ENCODE measurements around the gene KRT6C. TPM values are rescaled to one million over a fixed set of nuclear protein-coding genes. Genes with fewer than 3 reads are reported as not detected.
"Not testable (repeated sequence)": the region's sequence is repeated elsewhere in the genome, so short reads cannot be mapped to it uniquely, and the experiment has no call there.

Gene KRT6C
- total RNA-seq, 1 donor: not detected

GRCh38 chr12:52491495-52491894, 17.9 kb upstream of the KRT6C start:
- not testable (repeated sequence) for H3K27me3 ChIP-seq (ENCODE audit: insufficient read depth, low read length); H3K9me3 ChIP-seq (ENCODE audit: low read depth, low read length); H3K4me3 ChIP-seq (ENCODE audit: low read length); H3K4me1 ChIP-seq (ENCODE audit: insufficient read depth, low read length)

- Histone ChIP-seq H3K4me1 (ENCODE audit: insufficient read depth, low read length) (no peaks in the 10 kb centered on the region), H3K27me3 (ENCODE audit: insufficient read depth, low read length) (peaks cover 10% of the 10 kb centered on the region), H3K9me3 (ENCODE audit: low read depth, low read length) (peaks cover 12% of the 10 kb centered on the region), H3K4me3 (ENCODE audit: low read length) (no peak overlapping the region)
These were observed 15.1 kb upstream of the KRT6C start for GRCh38 chr12:52488736-52489135.

GRCh38 chr12:52487744-52488443, 14.3 kb upstream of the KRT6C start:
- peaks cover 19% of the 10 kb centered on the region for H3K27me3 ChIP-seq (ENCODE audit: insufficient read depth, low read length)
- peaks cover 12% of the 10 kb centered on the region for H3K9me3 ChIP-seq (ENCODE audit: low read depth, low read length)
- H3K4me3 ChIP-seq (ENCODE audit: low read length); H3K4me1 ChIP-seq (ENCODE audit: insufficient read depth, low read length): not testable (repeated sequence)

GRCh38 chr12:52487211-52487610, 13.6 kb upstream of the KRT6C start:
- peaks cover 21% of the 10 kb centered on the region for H3K27me3 ChIP-seq (ENCODE audit: insufficient read depth, low read length)
- H3K4me3 ChIP-seq (ENCODE audit: low read length): no peak overlapping the region
- H3K4me1 ChIP-seq (ENCODE audit: insufficient read depth, low read length): no peaks in the 10 kb centered on the region
- peaks cover 12% of the 10 kb centered on the region for H3K9me3 ChIP-seq (ENCODE audit: low read depth, low read length)

GRCh38 chr12:52486166-52487105, 12.8 kb upstream of the KRT6C start:
- H3K4me1 ChIP-seq (ENCODE audit: insufficient read depth, low read length): no peaks in the 10 kb centered on the region
- no peak overlapping the region for H3K4me3 ChIP-seq (ENCODE audit: low read length)
- peaks cover 21% of the 10 kb centered on the region for H3K27me3 ChIP-seq (ENCODE audit: insufficient read depth, low read length)
- peaks cover 12% of the 10 kb centered on the region for H3K9me3 ChIP-seq (ENCODE audit: low read depth, low read length)

- Histone ChIP-seq H3K9me3 (ENCODE audit: low read depth, low read length) (peaks cover 8% of the 10 kb centered on the region), H3K4me1 (ENCODE audit: insufficient read depth, low read length) (no peaks in the 10 kb centered on the region), H3K4me3 (ENCODE audit: low read length) (no peak overlapping the region), H3K27me3 (ENCODE audit: insufficient read depth, low read length) (peaks cover 24% of the 10 kb centered on the region)
These were observed 6.5 kb upstream of the KRT6C start for GRCh38 chr12:52480073-52480472.

- Histone ChIP-seq H3K27me3 (ENCODE audit: insufficient read depth, low read length) (peaks cover 3% of the 10 kb centered on the region), H3K4me1 (ENCODE audit: insufficient read depth, low read length) (no peaks in the 10 kb centered on the region), H3K9me3 (ENCODE audit: low read depth, low read length) (no peaks in the 10 kb centered on the region), H3K4me3 (ENCODE audit: low read length) (no peak overlapping the region)
These were observed 4.0 kb upstream of the KRT6C start for GRCh38 chr12:52477651-52478050.

- no peaks in the 10 kb centered on the region for H3K9me3 ChIP-seq (ENCODE audit: low read depth, low read length)
- no peaks in the 10 kb centered on the region for H3K27me3 ChIP-seq (ENCODE audit: insufficient read depth, low read length)
- no peak overlapping the region for H3K4me3 ChIP-seq (ENCODE audit: low read length)
- no peaks in the 10 kb centered on the region for H3K4me1 ChIP-seq (ENCODE audit: insufficient read depth, low read length)
These were observed 607 bp upstream of the KRT6C start for GRCh38 chr12:52474212-52474611.

GRCh38 chr12:52469853-52470252, 3.8 kb downstream of the KRT6C start:
- H3K4me1 ChIP-seq (ENCODE audit: insufficient read depth, low read length): no peaks in the 10 kb centered on the region
- H3K27me3 ChIP-seq (ENCODE audit: insufficient read depth, low read length): no peaks in the 10 kb centered on the region
- H3K9me3 ChIP-seq (ENCODE audit: low read depth, low read length): no peaks in the 10 kb centered on the region
- H3K4me3 ChIP-seq (ENCODE audit: low read length): no peak overlapping the region

GRCh38 chr12:52464897-52465296, 8.7 kb downstream of the KRT6C start:
- Histone ChIP-seq H3K4me3 (ENCODE audit: low read length) (no peak overlapping the region), H3K27me3 (ENCODE audit: insufficient read depth, low read length) (peaks cover 12% of the 10 kb centered on the region), H3K9me3 (ENCODE audit: low read depth, low read length) (no peaks in the 10 kb centered on the region), H3K4me1 (ENCODE audit: insufficient read depth, low read length) (no peaks in the 10 kb centered on the region)

GRCh38 chr12:52461693-52462092, 11.9 kb downstream of the KRT6C start:
- no peaks in the 10 kb centered on the region for H3K4me1 ChIP-seq (ENCODE audit: insufficient read depth, low read length)
- no peaks in the 10 kb centered on the region for H3K9me3 ChIP-seq (ENCODE audit: low read depth, low read length)
- no peak overlapping the region for H3K4me3 ChIP-seq (ENCODE audit: low read length)
- peaks cover 17% of the 10 kb centered on the region for H3K27me3 ChIP-seq (ENCODE audit: insufficient read depth, low read length)

GRCh38 chr12:52458861-52459260, 14.7 kb downstream of the KRT6C start:
- no peaks in the 10 kb centered on the region for H3K9me3 ChIP-seq (ENCODE audit: low read depth, low read length)

GRCh38 chr12:52455821-52456220, 17.8 kb downstream of the KRT6C start:
- Histone ChIP-seq H3K9me3 (ENCODE audit: low read depth, low read length) (no peaks in the 10 kb centered on the region), H3K27me3 (ENCODE audit: insufficient read depth, low read length) (peaks cover 9% of the 10 kb centered on the region)

More at GRCh38 chr12:52458861-52459260, 14.7 kb downstream of the KRT6C start:
- Histone ChIP-seq H3K4me3 (ENCODE audit: low read length) (no peak overlapping the region), H3K4me1 (ENCODE audit: insufficient read depth, low read length) (no peaks in the 10 kb centered on the region), H3K27me3 (ENCODE audit: insufficient read depth, low read length) (peaks cover 15% of the 10 kb centered on the region)

GRCh38 chr12:52454411-52455201, 19.0 kb downstream of the KRT6C start:
- no peaks in the 10 kb centered on the region for H3K4me1 ChIP-seq (ENCODE audit: insufficient read depth, low read length)
- peaks cover 3% of the 10 kb centered on the region for H3K27me3 ChIP-seq (ENCODE audit: insufficient read depth, low read length)
- no peaks in the 10 kb centered on the region for H3K9me3 ChIP-seq (ENCODE audit: low read depth, low read length)
- H3K4me3 ChIP-seq (ENCODE audit: low read length): no peak overlapping the region

More at GRCh38 chr12:52455821-52456220, 17.8 kb downstream of the KRT6C start:
- Histone ChIP-seq H3K4me1 (ENCODE audit: insufficient read depth, low read length) (no peaks in the 10 kb centered on the region), H3K4me3 (ENCODE audit: low read length) (no peak overlapping the region)

GRCh38 chr12:52452101-52452500, 21.5 kb downstream of the KRT6C start, which contains the start of gene KRT6B:
Gene KRT6B (minus strand): TSS chr12:52452146. CDS start chr12:52452078, 68 bp downstream.
- no peaks in the 10 kb centered on the region for H3K9me3 ChIP-seq (ENCODE audit: low read depth, low read length)
- no peaks in the 10 kb centered on the region for H3K4me1 ChIP-seq (ENCODE audit: insufficient read depth, low read length)
- no peaks in the 10 kb centered on the region for H3K27me3 ChIP-seq (ENCODE audit: insufficient read depth, low read length)
- H3K4me3 ChIP-seq (ENCODE audit: low read length): no peak within 1 kb of the TSS
